ENCODE measurements around the gene GALNT14. TPM values are rescaled to one million over a fixed set of nuclear protein-coding genes. Genes with fewer than 3 reads are reported as not detected.

GALNT14 gene
- total and polyA plus RNA-seq, 9 of the 15 experiments (the other 6 are each of a cell fraction or from before 2014, with no cell fraction given), result 0.11 TPM; not detected in 8

DNA sequence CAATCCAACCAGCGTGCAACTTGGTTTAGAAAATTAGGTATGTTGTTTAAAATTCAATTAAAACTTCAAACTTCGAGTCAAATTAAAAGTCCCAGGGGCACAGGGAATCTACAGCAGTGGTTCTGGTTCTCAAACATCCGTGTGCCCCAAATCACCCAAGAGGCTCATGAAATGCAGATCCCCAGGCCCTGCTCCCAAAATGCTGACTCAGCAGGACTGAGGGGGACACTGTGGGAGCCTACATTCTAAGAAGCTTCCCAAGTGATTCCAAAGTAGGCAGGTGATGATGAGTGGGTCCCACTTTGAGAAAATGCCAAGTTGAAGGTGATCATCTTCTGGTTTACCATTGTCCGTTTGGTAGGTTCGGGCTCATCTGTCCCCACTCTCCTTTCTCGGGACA is 82.3 kb downstream of the GALNT14 start:
- intact Hi-C loops (cut with micrococcal nuclease) (no loop called here), in situ Hi-C loops (cut with MboI) (no loop called here)
- FAIRE-seq (no peak), DNase-seq (ENCODE audit: extremely low read depth in 1 of 4, low spot score in 3 of 4) (no peak), ATAC-seq (no peak)
- H3K79me2 ChIP-seq (ENCODE audit: control insufficient read depth, insufficient read depth, low read length), result no peaks in the 10 kb centered on the region
- peaks cover 0 to 46% of the 10 kb centered on the region in 2 experiments; a peak in 3 of 5 replicates for H3K27me3 ChIP-seq (ENCODE audit: control insufficient read depth in 2 of 2, insufficient read depth in 2 of 2, low read length in 2 of 2)
- no peak overlapping the region for H3K9ac ChIP-seq (ENCODE audit: insufficient read depth in 1 of 2, low read depth in 2 of 2, low read length in 2 of 2)
- ChIA-PET POLR2A (no interaction called here), CTCF (ENCODE audit: low intra/inter-chr PET ratio) (interaction anchor here (0.6 kb wide), 1 partner anchor 115 kb away, joined by 3 read pairs; no protein-coding TSS in a partner anchor)
- H2AFZ ChIP-seq (ENCODE audit: low read depth, low read length), result no peak overlapping the region
- H3K4me2 ChIP-seq (ENCODE audit: insufficient read depth, low read length), result no peak overlapping the region
- no peak for TF ChIP-seq SOX6 (IDR thresholded peaks at IDR 0.05)
- TF ChIP-seq, protein P1, sequence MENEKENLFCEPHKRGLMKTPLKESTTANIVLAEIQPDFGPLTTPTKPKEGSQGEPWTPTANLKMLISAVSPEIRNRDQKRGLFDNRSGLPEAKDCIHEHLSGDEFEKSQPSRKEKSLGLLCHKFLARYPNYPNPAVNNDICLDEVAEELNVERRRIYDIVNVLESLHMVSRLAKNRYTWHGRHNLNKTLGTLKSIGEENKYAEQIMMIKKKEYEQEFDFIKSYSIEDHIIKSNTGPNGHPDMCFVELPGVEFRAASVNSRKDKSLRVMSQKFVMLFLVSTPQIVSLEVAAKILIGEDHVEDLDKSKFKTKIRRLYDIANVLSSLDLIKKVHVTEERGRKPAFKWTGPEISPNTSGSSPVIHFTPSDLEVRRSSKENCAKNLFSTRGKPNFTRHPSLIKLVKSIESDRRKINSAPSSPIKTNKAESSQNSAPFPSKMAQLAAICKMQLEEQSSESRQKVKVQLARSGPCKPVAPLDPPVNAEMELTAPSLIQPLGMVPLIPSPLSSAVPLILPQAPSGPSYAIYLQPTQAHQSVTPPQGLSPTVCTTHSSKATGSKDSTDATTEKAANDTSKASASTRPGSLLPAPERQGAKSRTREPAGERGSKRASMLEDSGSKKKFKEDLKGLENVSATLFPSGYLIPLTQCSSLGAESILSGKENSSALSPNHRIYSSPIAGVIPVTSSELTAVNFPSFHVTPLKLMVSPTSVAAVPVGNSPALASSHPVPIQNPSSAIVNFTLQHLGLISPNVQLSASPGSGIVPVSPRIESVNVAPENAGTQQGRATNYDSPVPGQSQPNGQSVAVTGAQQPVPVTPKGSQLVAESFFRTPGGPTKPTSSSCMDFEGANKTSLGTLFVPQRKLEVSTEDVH (IDR thresholded peaks at IDR 0.05; ENCODE audit: low read depth, partially characterized antibody), result no peak
- peak; percentile 97 for TF ChIP-seq MAFF (IDR thresholded peaks at IDR 0.05; ENCODE audit: low read length)
- TF ChIP-seq STAT5A (IDR thresholded peaks at IDR 0.05; ENCODE audit: borderline replicate concordance, low read length), result no peak
- TF ChIP-seq MAFK (IDR thresholded peaks at IDR 0.05; ENCODE audit: low read length), result peak; percentile 98
- TF ChIP-seq FOXK2 (conservative IDR thresholded peaks at IDR 0.05 in 1 of 2, IDR thresholded peaks at IDR 0.05 in 1 of 2; ENCODE audit: low read depth in 2 of 2), result no peak
- no peak for TF ChIP-seq ZC3H4 (CRISPR knock-in tag; IDR thresholded peaks at IDR 0.05; ENCODE audit: borderline replicate concordance)
- TF ChIP-seq, protein P2, sequence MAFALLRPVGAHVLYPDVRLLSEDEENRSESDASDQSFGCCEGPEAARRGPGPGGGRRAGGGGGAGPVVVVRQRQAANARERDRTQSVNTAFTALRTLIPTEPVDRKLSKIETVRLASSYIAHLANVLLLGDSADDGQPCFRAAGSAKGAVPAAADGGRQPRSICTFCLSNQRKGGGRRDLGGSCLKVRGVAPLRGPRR (CRISPR knock-in tag; IDR thresholded peaks at IDR 0.05), result no peak
- no peak for TF ChIP-seq PHF20 (IDR thresholded peaks at IDR 0.05; ENCODE audit: partially characterized antibody)
- TF ChIP-seq C11orf30 (IDR thresholded peaks at IDR 0.05; ENCODE audit: low read depth), result peak; percentile 89
- TF ChIP-seq MCM7 (IDR thresholded peaks at IDR 0.05), result no peak
- TF ChIP-seq FOXA3 (CRISPR knock-in tag; conservative IDR thresholded peaks at IDR 0.05 in 1 of 2, IDR thresholded peaks at IDR 0.05 in 1 of 2), result no peak
- TF ChIP-seq ZNF316 (IDR thresholded peaks at IDR 0.05), result peak; percentile 92
- peak; percentile 90 for TF ChIP-seq MAFG (tag; conservative IDR thresholded peaks at IDR 0.05)
- no peak overlapping the region for H3K4me3 ChIP-seq
- no peaks in the 10 kb centered on the region for H3K4me1 ChIP-seq (replicated peaks in 1 of 2; ENCODE audit: control insufficient read depth in 2 of 2, insufficient read depth in 2 of 2, low read length in 2 of 2)
- no peaks in the 10 kb centered on the region for H4K20me1 ChIP-seq (replicated peaks; ENCODE audit: control insufficient read depth, insufficient read depth, low read length)
- peaks cover 3% of the 10 kb centered on the region for H3K9me1 ChIP-seq (ENCODE audit: control insufficient read depth, insufficient read depth, low read length)
- H3K9me3 ChIP-seq (replicated peaks; ENCODE audit: control insufficient read depth, insufficient read depth, low read depth, low read length), result no peaks in the 10 kb centered on the region
- no TSS peak for BruUV-seq (replicated peaks)
- no peaks in the 10 kb centered on the region for H3K36me3 ChIP-seq (ENCODE audit: control insufficient read depth, insufficient read depth, low read length)
- 1% methylated on average over 6 of the region's 6 CpGs for WGBS (ENCODE audit: insufficient coverage, low coverage, missing lambda C conversion rate)
- no peak overlapping the region for H3K27ac ChIP-seq (ENCODE audit: extremely low read depth, low read depth, low read length)
